Measurements from ENCODE around the gene SMPD3.

- TF ChIP-seq RXRA (IDR thresholded peaks at IDR 0.05; ENCODE audit: insufficient read depth, low read depth, low read length) (no peak), CTCF (IDR thresholded peaks at IDR 0.05; ENCODE audit: control extremely low read depth in 1 of 3, insufficient read depth in 1 of 3, low read depth in 1 of 3, low read length in 3 of 3) (no peak), HDAC2 (IDR thresholded peaks at IDR 0.05; ENCODE audit: borderline replicate concordance in 1 of 2, low read depth in 2 of 2, low read length in 2 of 2) (no peak), JUN (IDR thresholded peaks at IDR 0.05; ENCODE audit: low read depth, low read length) (no peak), SIN3A (conservative IDR thresholded peaks at IDR 0.05 in 1 of 2, IDR thresholded peaks at IDR 0.05 in 1 of 2; ENCODE audit: low read depth in 1 of 2, low read length in 2 of 2) (no peak), PHF8 (conservative IDR thresholded peaks at IDR 0.05; ENCODE audit: low read depth, low read length) (no peak), SP2 (IDR thresholded peaks at IDR 0.05; ENCODE audit: low read length) (no peak), HDAC6 (IDR thresholded peaks at IDR 0.05; ENCODE audit: low read depth, low read length) (no peak), ATF3 (IDR thresholded peaks at IDR 0.05; ENCODE audit: insufficient read depth, low read depth, low read length) (no peak), ATF2 (IDR thresholded peaks at IDR 0.05; ENCODE audit: low read length) (no peak), MAX (IDR thresholded peaks at IDR 0.05) (no peak), CEBPB (IDR thresholded peaks at IDR 0.05; ENCODE audit: low read depth, low read length) (no peak), TEAD4 (IDR thresholded peaks at IDR 0.05; ENCODE audit: low read depth, low read length) (no peak), EP300 (IDR thresholded peaks at IDR 0.05; ENCODE audit: borderline replicate concordance in 1 of 2, low read depth in 2 of 2, low read length in 2 of 2) (no peak)
These were observed 40.2 kb upstream of the SMPD3 start for GRCh38 chr16:68488554-68488953.
